CMK (cell line): ENCODE results near the gene HLA-DQB1.

Experiments
- DNase-seq: peaks from one replicate; pipeline ENCODE4 v3.0.0-alpha.2; 2010; ENCODE audit warnings: low read depth

HLA-DQB1 gene

GRCh38 chr6:32625137-32625536 lies 41.3 kb downstream of the HLA-DQB1 start:
- DNase-seq: no peak

GRCh38 chr6:32624565-32624964 lies 41.9 kb downstream of the HLA-DQB1 start:
- DNase-seq: no peak

- DNase-seq: no peak
Observed at GRCh38 chr6:32623693-32624092, 42.8 kb downstream of the HLA-DQB1 start.

GRCh38 chr6:32622545-32623401 lies 43.7 kb downstream of the HLA-DQB1 start:
- DNase-seq: no peak

GRCh38 chr6:32621372-32621771 lies 45.1 kb downstream of the HLA-DQB1 start:
- no peak for DNase-seq

- DNase-seq: no peak
Observed at GRCh38 chr6:32617751-32618150, 48.7 kb downstream of the HLA-DQB1 start.

GRCh38 chr6:32615885-32616532 lies 50.4 kb downstream of the HLA-DQB1 start:
- no peak for DNase-seq

- no peak for DNase-seq
Observed at GRCh38 chr6:32614366-32615081, 51.9 kb downstream of the HLA-DQB1 start.

- no peak for DNase-seq
Observed at GRCh38 chr6:32613475-32613874, 53.0 kb downstream of the HLA-DQB1 start.

GRCh38 chr6:32610682-32611296 lies 55.7 kb downstream of the HLA-DQB1 start:
- no peak for DNase-seq

- DNase-seq: peak; percentile 62
Observed at GRCh38 chr6:32609731-32610640, 56.5 kb downstream of the HLA-DQB1 start.
